Stomach (tissue), 4 donors: ENCODE data around the gene NT5DC3.

Experiments used
- EP300 ChIP-seq: sonication (generic); formaldehyde crosslinking; IDR thresholded peaks from one replicate; pipeline ENCODE4 v1.6.1; 2017; ENCODE audit warnings: antibody characterized with exemption
- TF ChIP-seq, protein P1 (sequence below), 7 experiments: fragments of 450-650 bp in 4 of 7; fragments of 200-600 bp in 3 of 7; sonication (generic) in 3 of 7; IDR thresholded peaks; one replicate each; pipeline ENCODE4 v1.5.1; 2016 to 2019; ENCODE audit warnings: antibody characterized with exemption in 7 of 7, control low read depth in 2 of 7, mild to moderate bottlenecking in 1 of 7

DNA sequence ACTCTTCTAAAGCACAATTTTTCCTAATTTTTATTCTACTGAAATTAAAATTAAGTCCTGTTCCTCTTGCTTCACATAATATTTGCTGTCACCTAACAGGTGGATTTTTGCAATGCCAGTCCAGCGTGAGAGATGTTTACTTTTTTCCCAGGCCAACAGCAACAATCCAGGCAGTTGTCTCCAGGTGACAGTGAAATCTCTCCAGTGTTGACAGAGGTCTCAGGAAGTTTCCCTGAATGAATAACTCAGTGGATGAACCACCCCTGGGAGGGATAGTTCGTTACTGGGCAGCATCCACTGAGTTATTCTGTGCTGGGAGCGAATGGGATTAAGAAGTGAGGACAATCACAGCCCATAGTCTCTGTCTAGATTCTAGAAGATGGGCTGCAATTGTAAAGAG is 7.1 kb upstream of the NT5DC3 start:
- TF ChIP-seq, protein P1, sequence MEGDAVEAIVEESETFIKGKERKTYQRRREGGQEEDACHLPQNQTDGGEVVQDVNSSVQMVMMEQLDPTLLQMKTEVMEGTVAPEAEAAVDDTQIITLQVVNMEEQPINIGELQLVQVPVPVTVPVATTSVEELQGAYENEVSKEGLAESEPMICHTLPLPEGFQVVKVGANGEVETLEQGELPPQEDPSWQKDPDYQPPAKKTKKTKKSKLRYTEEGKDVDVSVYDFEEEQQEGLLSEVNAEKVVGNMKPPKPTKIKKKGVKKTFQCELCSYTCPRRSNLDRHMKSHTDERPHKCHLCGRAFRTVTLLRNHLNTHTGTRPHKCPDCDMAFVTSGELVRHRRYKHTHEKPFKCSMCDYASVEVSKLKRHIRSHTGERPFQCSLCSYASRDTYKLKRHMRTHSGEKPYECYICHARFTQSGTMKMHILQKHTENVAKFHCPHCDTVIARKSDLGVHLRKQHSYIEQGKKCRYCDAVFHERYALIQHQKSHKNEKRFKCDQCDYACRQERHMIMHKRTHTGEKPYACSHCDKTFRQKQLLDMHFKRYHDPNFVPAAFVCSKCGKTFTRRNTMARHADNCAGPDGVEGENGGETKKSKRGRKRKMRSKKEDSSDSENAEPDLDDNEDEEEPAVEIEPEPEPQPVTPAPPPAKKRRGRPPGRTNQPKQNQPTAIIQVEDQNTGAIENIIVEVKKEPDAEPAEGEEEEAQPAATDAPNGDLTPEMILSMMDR (IDR thresholded peaks at IDR 0.05): no peak
- TF ChIP-seq EP300: no peak
